Right lung (tissue), 5 donors: ENCODE data around the gene HIP1. TPM values are rescaled to one million over a fixed set of nuclear protein-coding genes. Genes with fewer than 3 reads are reported as not detected.
"Not testable (repeated sequence)": the region's sequence is repeated elsewhere in the genome, so short reads cannot be mapped to it uniquely, and the experiment has no call there.

Source experiments
- DNase-seq, 2 donors: peaks; one replicate each; pipeline ENCODE4 v3.0.0-alpha.2; 2013
- polyA plus RNA-seq, 5 donors: library from polyadenylated mRNA; unstranded; fragments of 120-200 nt; gene quantifications; one replicate each; pipeline versions ENCODE4 v1.2.1 to v1.2.3, GENCODE V29; 2013; ENCODE audit warnings: inconsistent platforms in 1 of 5, low replicate concordance in 1 of 5; ENCODE audit not compliant: insufficient read length in 5 of 5, insufficient read depth in 1 of 5

HIP1 gene
- polyA plus RNA-seq, 5 donors = 33.4 to 44.7 (median 41.7) TPM

- no peak for DNase-seq
These were observed 154.4 kb downstream of the HIP1 start for GRCh38 chr7:75584354-75584753.

DNA sequence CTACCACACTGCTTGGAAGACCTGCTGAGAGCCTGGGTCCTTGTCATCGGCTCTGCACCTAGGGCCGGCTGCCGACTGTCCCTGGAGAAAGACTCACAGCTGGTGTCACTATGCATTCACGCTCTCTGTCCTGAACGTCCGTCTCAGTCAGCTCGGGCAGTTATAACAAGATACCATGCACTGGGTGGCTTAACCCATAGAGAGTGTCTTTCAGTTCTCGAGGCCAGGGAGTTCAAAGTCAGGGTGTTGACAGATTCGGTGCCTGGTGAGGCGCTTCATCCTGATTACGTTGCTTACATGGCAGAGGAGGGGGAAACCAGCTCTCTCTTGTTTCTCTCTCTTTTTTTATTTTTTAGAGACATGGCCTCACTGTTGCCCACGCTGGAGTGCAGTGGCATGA is 155.5 kb downstream of the HIP1 start:
- DNase-seq = no peak

- DNase-seq = peak; percentile 52 to 67
These were observed 158.8 kb downstream of the HIP1 start for GRCh38 chr7:75579899-75580298.

GRCh38 chr7:75578081-75578480 is 160.7 kb downstream of the HIP1 start:
- no peak for DNase-seq

GRCh38 chr7:75575488-75576121 is 163.1 kb downstream of the HIP1 start:
- no peak for DNase-seq

- no peak for DNase-seq
These were observed 165.2 kb downstream of the HIP1 start for GRCh38 chr7:75573477-75574019.

- DNase-seq = no peak
These were observed 165.9 kb downstream of the HIP1 start for GRCh38 chr7:75572814-75573213.

DNA sequence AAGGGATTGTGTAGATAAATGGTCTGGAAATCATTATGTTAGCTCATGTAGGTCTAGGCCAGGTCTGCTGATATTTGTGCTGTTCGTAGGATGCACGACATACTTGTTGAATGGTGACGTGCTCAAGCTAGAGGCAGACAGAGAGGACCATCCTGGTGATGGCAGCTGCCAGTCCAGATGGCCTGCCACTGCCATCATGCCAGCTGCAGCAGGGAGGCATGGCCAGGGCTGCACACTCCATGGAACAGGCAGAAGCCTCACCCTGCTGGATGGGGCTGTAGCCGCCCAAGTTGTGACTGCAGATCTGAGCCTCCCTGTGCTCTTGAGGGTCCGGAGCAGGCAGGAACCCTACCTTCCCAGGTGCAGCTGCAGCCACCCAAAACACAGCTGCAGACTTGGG is 166.3 kb downstream of the HIP1 start:
- DNase-seq = no peak

- DNase-seq = no peak
These were observed 167.5 kb downstream of the HIP1 start for GRCh38 chr7:75571209-75571608.

DNA sequence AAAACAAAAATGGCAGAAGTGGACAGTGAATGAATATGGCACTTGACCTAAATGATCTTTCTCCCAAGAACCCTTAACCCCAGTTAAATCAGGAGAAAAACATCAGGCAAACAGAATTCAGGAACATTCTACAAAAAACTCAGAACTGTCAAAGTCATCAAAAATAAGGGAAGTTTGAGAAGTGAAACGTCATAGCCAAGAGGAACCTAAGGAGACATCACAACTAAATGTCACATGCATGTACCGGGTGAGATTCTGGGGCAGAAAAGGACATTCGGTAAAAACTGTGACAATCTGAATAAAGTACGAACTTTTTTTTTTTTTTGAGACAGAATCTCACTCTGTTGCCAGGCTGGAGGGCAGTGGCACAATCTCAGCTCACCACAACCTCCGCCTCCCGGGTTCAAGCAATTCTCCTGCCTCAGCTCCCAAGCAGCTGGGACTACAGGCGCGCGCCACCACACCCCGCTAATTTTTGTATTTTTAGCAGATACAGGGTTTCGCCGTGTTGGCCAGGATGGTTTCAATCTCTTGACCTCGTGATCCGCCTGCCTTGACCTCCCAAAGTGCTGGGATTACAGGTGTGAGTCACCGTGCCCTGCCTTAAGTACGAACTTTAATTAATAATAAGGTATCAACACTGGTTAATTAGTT is 169.0 kb downstream of the HIP1 start:
- DNase-seq = not testable (repeated sequence)

- no peak for DNase-seq
These were observed 170.7 kb downstream of the HIP1 start for GRCh38 chr7:75567948-75568595.

DNA sequence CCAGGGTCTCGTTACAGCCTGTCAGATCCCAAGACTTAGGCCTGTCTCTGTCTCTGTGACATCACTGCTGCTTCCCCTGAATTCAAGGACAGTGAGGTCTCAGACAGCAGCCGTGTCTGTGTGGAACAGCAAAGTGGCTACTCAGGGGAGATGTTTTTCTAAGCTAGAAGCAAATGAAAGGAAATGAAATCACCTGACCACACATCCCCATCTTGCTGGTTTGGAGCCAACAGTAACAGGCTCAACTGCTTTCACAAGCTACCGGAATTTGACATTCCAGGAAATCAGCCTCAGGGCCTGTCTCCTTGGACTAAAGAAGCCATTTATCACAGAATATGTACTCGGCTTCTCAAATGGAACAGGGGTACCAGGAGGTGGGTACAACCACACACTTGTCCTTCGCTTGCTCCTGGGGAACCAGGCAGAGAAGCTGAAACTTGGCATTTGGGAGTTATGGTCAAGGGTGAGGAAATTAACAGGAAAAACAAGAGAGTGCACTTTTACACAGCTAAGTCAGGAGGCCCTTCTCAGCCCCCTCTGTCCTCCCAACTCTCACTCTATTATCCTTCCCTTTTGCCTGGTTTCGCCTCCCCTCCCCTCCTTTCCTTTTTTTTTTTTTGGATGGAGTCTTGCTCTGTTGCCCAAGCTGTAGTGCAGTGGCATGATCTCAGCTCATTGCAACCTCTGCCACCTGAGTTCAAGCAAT is 173.5 kb downstream of the HIP1 start:
- peak; percentile 38 to 50 for DNase-seq

GRCh38 chr7:75563171-75563570 is 175.6 kb downstream of the HIP1 start:
- no peak for DNase-seq

GRCh38 chr7:75559976-75560365 is 178.8 kb downstream of the HIP1 start:
- DNase-seq = no peak

GRCh38 chr7:75559355-75559975 is 179.3 kb downstream of the HIP1 start:
- no peak for DNase-seq

- DNase-seq = not testable (repeated sequence)
These were observed 181.9 kb downstream of the HIP1 start for GRCh38 chr7:75556835-75557234.

- no peak for DNase-seq
These were observed 183.0 kb downstream of the HIP1 start for GRCh38 chr7:75555736-75556135.

GRCh38 chr7:75546237-75547015 is 192.3 kb downstream of the HIP1 start:
- DNase-seq = no peak

- no peak for DNase-seq
These were observed 201.0 kb downstream of the HIP1 start for GRCh38 chr7:75537731-75538130.

- DNase-seq = no peak
These were observed 201.7 kb downstream of the HIP1 start for GRCh38 chr7:75536940-75537538.

DNA sequence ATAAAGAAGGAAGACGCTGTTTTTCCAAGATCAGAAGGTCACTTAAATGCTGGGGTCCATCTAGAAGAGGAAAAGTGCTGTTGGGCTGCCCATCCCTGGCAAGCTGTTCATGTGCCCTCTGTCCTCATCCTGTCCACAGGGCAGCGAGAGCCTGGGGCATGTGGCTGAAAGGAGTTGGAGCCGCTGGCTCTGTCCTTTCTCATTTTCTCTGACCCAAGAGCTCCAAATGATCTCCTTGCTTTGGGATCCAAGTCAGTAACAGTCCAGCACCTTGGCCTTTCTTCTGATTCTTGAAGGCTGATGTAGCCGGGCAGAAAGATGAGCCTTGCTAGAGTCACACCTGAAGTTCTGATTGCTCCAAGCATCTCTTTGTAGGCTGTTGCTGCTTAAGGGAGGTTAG is 202.2 kb downstream of the HIP1 start:
- DNase-seq = no peak
